ENCODE measurements around the gene THEM4.

Gene THEM4

DNA sequence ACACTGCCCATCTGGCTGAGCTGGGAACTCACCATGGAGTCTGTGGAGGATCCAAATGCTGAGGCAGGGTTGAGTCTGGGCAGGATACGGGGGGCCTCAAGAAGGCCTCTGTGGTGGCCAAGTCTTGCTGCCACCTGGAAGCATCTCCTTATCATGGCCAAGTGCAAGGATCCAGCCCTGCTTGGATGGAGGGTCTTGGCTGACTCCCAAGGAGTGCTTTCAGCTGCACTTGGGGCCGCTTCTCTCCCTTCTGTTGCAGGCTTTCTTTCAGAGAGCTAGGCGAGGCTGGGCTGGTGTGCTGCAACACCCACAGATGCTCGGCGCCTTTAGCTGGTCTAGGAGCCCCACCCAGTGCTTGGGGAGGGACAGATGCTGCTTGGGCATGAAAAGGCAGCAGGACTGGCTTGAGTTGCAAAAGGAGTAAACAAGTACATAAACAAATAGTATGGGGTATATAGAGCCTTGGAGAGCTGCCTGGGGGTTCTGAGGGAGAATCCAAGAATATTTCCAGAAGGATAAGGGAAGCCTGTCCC is 55.8 kb downstream of the THEM4 start, which contains the start of gene THEM5:
TSS of gene THEM5 (minus strand) at position 302 of the 533 bp plus-strand sequence. CDS start at position 155, 147 bp downstream.
- TF ChIP-seq, protein P1, sequence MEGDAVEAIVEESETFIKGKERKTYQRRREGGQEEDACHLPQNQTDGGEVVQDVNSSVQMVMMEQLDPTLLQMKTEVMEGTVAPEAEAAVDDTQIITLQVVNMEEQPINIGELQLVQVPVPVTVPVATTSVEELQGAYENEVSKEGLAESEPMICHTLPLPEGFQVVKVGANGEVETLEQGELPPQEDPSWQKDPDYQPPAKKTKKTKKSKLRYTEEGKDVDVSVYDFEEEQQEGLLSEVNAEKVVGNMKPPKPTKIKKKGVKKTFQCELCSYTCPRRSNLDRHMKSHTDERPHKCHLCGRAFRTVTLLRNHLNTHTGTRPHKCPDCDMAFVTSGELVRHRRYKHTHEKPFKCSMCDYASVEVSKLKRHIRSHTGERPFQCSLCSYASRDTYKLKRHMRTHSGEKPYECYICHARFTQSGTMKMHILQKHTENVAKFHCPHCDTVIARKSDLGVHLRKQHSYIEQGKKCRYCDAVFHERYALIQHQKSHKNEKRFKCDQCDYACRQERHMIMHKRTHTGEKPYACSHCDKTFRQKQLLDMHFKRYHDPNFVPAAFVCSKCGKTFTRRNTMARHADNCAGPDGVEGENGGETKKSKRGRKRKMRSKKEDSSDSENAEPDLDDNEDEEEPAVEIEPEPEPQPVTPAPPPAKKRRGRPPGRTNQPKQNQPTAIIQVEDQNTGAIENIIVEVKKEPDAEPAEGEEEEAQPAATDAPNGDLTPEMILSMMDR (IDR thresholded peaks at IDR 0.05; ENCODE audit: low read depth, low read length) = no peak
- no peaks in the 10 kb centered on the region for H3K27me3 ChIP-seq (ENCODE audit: insufficient read depth, low read depth, severe bottlenecking)
- H3K36me3 ChIP-seq = no peaks in the 10 kb centered on the region
- no peak for DNase-seq
- no peaks in the 10 kb centered on the region for H3K9me3 ChIP-seq (ENCODE audit: severe bottlenecking)
- H3K27ac ChIP-seq = no peak within 1 kb of the TSS
- H3K4me3 ChIP-seq (ENCODE audit: low read depth, low read length) = no peak within 1 kb of the TSS

DNA sequence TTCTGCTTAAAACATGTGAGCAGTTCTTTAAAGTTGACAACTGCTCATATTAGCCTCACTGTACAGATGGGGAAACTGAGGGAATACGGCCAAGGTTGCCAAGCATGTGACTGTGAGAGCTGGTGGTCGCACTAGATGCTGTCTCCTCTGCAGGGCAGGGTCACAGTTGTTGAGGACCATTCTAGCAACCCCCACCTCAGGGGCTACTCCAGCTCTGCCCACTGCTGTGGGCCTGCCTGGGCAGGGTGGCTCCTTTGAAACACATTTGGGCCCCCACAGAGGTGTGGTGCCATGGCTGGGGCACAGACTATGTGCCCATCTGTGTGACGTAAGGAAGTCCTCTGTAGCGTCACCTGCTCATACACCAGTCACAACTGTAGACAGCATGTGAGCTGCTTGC is 56.6 kb downstream of the THEM4 start:
- no peak overlapping the region for H3K4me3 ChIP-seq (ENCODE audit: low read depth, low read length)
- H3K9me3 ChIP-seq (ENCODE audit: severe bottlenecking) = no peaks in the 10 kb centered on the region
- H3K27me3 ChIP-seq (ENCODE audit: insufficient read depth, low read depth, severe bottlenecking) = no peaks in the 10 kb centered on the region
- TF ChIP-seq, protein P1 (IDR thresholded peaks at IDR 0.05; ENCODE audit: low read depth, low read length) = no peak
- H3K36me3 ChIP-seq = no peaks in the 10 kb centered on the region
- no peak overlapping the region for H3K27ac ChIP-seq
- no peak for DNase-seq

DNA sequence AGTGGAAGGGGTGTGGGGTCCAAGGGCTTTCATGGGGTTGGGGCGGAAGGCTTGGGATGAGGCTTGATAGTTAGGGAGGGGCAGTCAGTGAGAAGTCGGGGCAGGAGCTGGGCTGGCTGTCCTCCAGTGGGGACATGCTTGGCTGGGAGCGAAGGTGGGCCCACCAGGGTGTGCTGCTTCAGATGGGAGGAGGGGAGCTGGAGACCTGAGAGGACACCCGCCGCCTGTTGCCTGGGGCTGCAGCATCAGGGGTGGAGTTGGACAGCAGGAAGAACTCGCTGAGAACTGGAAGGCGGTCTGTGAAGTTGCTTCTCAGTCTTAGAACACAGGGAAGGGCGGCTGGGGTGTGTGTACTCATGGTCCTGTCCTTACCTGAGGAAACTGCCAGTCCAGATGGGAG is 57.4 kb downstream of the THEM4 start:
- Histone ChIP-seq H3K27ac (no peak overlapping the region), H3K4me3 (ENCODE audit: low read depth, low read length) (no peak overlapping the region), H3K9me3 (ENCODE audit: severe bottlenecking) (no peaks in the 10 kb centered on the region), H3K36me3 (no peaks in the 10 kb centered on the region), H3K27me3 (ENCODE audit: insufficient read depth, low read depth, severe bottlenecking) (no peaks in the 10 kb centered on the region)
- no peak for DNase-seq
- TF ChIP-seq, protein P1 (IDR thresholded peaks at IDR 0.05; ENCODE audit: low read depth, low read length) = no peak

DNA sequence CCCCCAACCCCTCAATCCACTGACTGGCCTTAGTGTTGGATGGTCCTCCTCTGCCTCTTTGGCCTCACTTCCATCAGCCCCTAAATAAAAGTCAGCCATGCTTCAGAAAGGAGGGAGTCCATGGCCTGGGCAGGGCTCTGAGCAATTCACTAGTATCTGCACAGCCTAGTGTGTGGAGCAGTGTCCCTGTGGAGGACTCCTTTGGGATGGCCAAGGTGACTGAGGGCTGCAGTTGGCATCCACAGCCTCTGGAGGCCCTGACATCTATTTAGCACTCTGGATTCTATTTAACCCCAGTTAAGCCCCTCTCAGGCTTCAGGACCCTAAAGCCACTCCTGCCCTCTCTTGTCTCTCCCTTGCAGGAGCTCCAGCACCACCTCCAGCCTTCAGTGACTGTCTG is 59.4 kb downstream of the THEM4 start:
- Histone ChIP-seq H3K27ac (no peak overlapping the region), H3K27me3 (ENCODE audit: insufficient read depth, low read depth, severe bottlenecking) (no peaks in the 10 kb centered on the region), H3K4me3 (ENCODE audit: low read depth, low read length) (no peak overlapping the region), H3K36me3 (no peaks in the 10 kb centered on the region), H3K9me3 (ENCODE audit: severe bottlenecking) (no peaks in the 10 kb centered on the region)
- DNase-seq = no peak
- TF ChIP-seq, protein P1 (IDR thresholded peaks at IDR 0.05; ENCODE audit: low read depth, low read length) = no peak

DNA sequence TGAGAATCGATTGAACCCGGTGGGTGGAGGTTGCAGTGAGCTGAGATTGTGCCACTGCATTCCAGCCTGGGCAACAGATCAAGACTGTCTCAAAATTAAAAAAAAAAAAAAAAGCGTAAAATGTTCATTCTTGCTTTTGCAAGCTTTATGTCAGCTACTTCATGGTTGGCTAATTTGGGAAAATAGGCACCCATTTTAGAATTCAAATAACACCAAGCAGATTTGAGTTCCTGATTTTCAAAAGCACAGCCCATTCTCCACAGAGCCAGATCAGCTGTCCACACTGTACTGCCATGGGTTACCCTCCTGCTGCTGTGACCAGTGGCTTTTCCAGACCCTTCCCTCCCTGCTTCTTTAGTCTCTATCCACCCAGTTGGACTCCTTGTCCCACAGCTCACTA is 60.2 kb downstream of the THEM4 start:
- no peaks in the 10 kb centered on the region for H3K36me3 ChIP-seq
- TF ChIP-seq, protein P1 (IDR thresholded peaks at IDR 0.05; ENCODE audit: low read depth, low read length) = no peak
- no peaks in the 10 kb centered on the region for H3K27me3 ChIP-seq (ENCODE audit: insufficient read depth, low read depth, severe bottlenecking)
- H3K4me3 ChIP-seq (ENCODE audit: low read depth, low read length) = no peak overlapping the region
- H3K27ac ChIP-seq = no peak overlapping the region
- no peak for DNase-seq
- H3K9me3 ChIP-seq (ENCODE audit: severe bottlenecking) = no peaks in the 10 kb centered on the region

Data from WERI-Rb-1 (cell line).